ENCODE data around the gene HOXD10. TPM values are rescaled to one million over a fixed set of nuclear protein-coding genes. Genes with fewer than 3 reads are reported as not detected.

HOXD10 gene
- polyA plus RNA-seq, 3 donors, result 118 to 155 (median 150) TPM

DNA sequence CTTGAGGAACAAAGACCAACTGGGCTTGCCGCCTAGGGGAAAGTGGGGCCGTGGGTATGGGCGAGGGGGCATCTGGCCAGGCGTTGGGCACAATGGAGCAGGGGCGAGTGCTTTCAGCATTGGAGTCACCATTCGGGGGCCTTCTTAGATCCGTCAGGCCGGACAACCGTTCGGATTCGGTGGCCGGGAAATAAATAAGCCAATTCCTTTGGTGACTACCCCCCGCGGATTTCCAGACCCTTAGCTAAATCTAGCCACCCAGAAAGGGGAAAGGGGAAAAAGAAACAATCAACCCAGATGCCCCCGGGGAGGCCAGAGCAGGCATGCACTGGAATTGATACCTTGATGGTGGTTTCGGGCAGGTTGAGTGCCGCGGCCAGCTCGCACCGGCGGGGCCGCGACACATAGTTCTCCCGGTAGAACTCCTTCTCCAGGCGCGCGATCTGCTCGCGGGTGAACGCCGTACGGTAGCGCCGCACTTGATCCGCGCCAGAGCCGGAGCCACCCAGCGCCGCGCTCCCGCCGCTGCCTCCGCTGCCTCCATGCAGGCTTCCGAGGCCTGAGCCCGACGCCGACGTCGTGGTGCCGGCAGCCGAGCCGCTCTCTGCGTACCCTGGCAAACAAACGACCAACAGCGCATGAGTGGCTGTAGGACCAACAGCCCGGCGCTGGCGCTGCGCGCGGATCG is 34.6 kb upstream of the HOXD10 start:
- peak in 1 of 3 donors; percentile 23 for DNase-seq (ENCODE audit: low read depth in 3 of 3, low spot score in 2 of 3)

DNA sequence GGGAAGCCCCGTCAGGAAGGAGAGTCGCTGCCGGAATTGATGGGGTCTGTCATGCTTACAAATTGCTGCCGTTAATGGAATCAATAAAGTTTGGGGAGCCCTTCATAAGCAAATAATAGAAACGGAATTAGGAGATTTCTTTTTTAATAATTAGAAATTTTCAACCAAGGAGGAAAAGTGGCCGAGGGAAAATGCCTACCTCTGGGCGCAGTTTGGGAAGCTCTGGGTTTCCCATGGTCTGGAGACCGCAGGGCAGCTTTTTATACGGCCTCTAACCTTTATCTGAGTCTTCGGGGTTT is 34.1 kb upstream of the HOXD10 start:
- no peak for DNase-seq (ENCODE audit: low read depth in 3 of 3, low spot score in 2 of 3)

DNA sequence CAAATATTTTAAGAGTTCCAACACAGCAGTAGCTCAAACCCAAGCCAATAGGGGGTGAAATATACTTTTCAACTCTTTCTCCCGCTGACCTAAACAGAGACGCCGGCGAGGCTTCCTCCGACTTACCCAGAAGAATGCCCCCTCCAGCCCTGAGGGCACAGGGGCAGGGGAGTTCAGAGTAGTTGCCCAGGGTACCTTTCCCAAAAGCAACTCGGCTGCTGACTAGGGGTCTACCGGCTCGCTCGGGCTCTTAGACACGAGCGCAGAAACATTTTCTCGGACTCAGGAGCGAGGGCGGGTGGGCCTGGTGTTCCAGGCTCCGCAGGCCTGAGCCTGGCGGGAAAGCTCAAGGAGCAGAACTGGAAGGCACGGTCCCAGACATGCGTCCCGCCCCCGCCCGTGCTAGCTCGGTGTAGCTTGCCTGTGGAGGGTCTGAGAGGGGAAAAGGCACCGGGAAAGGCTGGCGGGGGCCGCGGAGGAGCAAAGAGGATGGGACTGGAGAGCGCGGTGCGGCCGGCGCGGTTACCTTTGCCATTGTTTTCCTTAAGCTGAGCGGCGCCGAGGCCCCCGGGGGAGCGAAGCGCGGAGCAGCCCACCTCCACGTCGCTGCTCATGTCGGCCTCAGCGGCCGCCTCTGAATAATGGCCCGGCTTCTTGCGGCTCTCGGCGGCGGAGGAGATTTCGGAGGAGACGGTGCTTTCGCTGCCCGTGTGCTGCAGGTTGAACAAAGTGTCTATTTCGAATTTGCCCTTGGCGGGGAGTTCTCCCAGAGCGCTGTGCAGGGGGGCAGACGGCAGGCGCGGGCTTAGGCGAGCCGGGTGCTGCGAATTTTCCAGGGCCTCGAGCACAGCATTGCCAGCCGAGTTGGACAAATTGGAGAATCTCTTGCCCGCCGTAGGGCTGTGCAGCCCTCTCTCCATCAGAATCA is 33.5 kb upstream of the HOXD10 start:
- peak in 1 of 3 donors; percentile 16 for DNase-seq (ENCODE audit: low read depth in 3 of 3, low spot score in 2 of 3)

DNA sequence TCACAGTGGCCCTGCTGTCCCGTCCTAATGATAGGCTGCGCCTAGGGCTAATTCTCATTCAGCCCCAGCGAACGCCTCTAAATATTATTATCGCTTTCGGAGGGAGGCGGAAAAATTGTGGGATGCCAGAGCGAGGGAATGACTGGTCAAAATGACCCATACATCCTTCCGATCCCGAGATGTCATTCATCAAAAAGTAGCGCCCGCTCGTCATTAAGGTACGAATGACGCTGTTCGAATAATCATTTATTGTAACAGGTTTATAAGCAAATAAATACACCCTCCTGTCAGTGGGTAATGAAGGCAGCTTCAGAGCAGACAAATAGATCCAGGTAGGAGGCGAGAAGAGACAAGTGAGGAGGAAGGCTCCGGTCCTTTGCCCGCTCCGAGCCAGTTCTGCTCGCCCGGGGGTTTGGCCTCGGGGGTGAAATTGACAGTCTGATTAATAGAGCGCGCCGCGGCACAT is 32.7 kb upstream of the HOXD10 start, which contains the start of gene EVX2:
Gene EVX2, minus strand, starts transcription at position 167 of the 466 bp plus-strand sequence. CDS start 186 bp downstream, outside the sequence.
- DNase-seq (ENCODE audit: low read depth in 3 of 3, low spot score in 2 of 3), result no peak

DNA sequence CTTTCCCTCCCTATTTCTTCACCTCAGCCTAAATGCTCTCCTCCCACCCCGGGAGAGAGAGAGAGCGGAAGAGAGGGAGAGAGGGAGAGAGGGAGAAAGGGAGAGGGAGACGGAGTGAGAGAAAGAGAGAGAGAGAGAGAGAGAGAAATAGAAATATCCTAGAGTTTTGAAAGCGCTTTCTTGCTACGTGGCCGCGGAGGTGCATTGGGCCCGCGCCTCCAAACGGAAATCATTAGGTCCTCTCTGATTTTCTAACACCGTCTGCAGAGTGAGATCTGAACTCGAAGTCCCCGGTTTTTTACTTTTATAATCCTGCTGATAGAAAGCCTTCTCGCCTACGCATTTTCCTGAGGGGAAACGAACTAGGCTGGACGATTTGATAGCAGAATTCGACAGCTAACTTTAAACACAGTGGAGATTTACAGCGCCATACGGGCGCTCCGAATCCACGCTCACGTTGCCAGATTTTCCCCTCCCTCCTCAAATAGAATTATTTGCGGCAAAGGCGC is 31.9 kb upstream of the HOXD10 start:
- no peak for DNase-seq (ENCODE audit: low read depth in 3 of 3, low spot score in 2 of 3)

DNA sequence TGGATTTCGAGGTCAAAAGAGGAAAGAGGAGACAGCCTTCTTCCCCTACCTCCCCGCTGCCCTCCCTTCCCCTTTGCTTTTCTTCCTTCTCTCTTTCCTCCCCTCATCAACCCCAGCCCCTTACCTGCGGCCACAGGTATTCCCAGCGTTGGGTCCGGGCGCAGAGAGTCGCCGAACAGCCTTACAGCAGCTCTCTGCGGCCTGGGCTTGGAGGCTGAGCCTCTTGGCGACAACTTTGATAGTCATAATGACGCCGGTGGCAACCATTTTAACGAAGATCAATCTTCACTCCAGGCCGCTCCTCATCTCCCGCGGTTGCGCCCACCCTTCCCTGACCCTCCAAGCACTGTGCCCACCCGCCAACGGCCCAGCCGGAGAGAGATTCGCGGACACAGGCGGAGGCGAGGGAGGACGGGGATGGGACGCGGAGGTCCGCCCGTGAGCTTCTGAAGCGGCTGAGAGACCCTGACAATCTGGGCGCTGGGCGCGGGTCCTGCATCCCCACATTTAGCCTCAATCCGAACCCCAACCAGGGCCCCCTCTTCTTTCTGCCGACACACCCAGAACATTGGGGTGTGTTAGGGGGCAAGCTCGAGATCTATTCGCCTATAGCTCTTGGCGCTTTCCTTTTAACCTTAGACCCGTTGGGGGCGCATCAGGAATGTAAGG is 31.3 kb upstream of the HOXD10 start:
- no peak for DNase-seq (ENCODE audit: low read depth in 3 of 3, low spot score in 2 of 3)

DNA sequence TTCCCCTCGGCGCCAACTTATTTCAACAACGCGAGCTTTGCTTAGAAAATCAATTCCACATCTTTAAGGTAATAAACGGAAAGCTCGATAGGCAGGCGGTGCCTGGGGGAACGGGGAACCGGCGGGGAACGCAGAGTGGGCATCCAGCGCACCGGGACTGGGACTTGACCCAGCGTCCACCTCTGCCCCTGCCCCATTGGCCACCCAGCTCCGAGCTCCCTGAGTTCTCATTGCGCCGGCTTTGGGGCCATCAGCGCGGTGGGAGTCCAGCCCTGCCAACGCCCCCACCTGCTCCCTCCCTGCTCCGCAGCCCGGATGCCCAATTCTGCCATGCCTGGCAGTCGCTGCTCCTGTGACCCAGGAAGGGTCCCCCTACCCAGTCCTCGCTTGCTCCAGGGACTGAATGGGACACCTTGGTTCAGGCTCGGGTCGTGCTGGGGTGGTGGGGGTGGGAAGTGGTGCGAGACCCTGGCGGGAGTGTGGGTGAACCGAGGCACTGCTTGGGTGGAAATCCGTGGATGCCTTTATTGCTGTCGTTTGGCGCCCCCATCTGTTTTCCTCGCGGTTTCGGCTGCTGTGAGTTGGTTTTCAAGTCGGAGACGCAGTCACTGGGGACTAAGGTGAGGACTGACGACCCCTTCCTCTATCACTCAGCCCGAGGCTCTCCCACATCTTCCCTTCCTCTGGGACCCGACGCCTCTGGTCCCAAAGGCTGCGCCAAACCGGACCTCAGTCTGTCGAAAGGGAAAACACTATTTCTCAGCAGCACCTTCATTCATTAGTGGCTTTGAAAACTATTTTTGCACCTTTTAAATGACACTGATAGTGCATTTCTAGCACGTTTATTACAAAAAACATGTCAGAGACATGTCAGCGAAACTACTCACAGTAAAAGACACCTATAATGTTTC is 30.5 kb upstream of the HOXD10 start:
- no peak for DNase-seq (ENCODE audit: low read depth in 3 of 3, low spot score in 2 of 3)

DNA sequence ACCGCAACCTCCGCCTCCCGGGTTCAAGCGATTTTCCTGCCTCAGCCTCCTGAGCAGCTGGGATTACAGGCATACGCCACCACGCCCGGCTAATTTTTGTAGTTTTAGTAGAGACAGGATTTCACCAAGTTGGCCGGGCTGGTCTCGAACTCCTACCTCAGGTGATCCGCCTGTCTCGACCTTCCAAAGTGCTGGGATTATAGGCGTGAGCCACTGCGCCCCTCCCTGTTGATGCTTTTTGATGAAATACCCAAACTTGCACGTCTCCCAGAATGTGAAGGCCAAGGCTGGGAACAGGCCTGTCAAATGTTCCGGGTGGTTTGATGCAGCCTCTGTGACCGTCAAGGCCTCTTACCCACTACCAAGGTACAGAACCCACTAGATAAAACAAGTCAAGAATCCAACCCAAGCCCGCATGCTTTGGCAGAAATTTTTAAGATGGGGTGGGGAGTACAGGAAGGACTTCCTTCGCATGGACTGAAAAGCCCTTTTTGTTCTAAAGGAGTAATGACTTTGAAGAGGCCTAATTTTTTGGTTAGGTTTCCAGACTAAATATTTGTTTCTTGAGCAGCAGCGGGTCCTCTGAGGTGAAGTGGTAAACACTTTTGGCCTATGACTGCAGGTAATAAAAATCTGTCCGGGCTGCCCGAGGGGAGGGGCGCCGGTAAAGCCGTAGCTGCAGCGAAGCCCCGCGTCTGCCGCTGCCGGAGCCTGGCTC is 29.1 kb upstream of the HOXD10 start:
- DNase-seq (ENCODE audit: low read depth in 3 of 3, low spot score in 2 of 3), result no peak

DNA sequence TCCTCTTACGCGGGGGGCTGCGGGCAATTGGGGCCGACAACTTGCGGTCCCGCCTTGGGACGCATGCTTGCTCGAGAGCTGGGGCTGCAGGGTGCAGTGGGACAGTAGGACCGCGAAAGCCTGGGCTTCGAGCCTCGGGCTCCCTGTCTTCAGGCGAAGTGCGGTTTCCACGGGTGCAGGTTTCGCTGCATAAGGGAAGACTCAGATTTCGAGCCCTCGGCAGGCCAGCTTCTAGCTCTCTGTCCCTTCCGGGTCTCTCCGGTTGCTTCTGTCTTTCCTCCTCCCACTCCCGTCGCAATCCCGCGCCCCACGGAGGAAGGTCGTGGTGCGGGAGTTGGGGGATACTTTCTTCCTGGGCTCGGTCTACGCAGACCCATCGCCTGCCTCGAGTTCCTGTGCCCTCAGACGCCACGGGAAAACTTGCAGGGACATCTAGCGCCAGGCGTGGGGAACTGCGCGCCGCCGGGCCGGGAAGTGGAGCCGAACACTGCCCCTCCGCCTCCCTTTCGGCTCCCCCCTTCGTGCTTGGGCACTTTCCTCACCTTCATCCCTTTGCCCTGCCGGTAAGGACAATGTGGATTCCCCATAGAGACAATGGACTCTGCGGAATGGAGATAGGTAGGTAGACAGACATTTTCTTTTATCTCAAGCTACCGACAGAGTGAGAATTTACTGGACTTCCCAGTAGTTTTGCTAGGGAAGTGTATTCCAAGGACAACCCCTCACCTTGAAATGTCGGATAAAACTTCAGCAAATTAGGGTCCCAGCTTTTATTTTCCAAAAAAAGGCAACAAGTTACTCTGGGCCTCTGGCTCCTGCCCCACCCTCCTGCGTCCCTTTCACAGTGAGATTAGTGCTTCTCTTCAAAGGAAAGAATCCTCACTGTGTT is 28.3 kb upstream of the HOXD10 start:
- DNase-seq (ENCODE audit: low read depth in 3 of 3, low spot score in 2 of 3), result no peak

DNA sequence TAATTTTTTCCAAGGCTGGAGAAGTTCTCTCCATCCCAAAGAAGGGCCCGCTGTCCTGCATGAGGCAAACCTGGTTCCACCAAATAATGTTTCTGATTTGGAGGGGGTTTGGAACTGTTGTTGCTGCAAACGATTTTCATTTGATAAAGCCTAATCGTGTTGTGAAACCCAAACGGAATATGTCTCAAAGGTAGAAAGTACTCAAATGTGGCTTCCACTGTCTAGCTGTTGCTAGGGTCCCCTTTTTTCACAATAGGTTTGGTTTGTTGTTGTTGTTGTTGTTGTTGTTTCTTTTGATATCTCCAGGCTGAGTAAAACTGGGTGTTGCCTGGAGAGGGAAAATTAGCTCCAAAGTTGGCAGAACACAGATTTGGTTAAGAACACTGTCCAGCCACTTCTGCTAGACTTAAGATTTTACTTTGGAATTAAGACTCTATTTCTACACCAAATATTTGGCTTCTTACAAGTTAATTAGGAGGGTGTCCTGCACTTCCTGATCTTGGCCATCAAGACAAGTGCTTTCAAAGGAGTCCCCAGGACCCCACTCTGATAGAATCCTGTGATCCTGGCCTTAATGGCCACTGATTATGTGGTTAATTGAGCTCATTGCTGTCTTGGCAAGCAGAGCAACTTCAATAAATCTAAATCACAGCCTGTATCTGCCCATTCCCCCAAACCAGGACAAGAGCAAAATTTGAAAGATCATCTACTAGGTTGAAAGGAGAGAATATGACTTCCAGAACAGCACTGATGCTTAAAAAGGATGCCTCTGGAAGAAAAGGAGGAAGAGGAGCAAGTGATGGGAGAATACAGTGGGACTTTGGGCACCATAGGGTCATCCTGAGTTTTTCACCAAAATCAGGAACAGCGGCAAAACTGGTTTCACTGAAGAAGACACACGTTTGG is 27.4 kb upstream of the HOXD10 start:
- no peak for DNase-seq (ENCODE audit: low read depth in 3 of 3, low spot score in 2 of 3)

DNA sequence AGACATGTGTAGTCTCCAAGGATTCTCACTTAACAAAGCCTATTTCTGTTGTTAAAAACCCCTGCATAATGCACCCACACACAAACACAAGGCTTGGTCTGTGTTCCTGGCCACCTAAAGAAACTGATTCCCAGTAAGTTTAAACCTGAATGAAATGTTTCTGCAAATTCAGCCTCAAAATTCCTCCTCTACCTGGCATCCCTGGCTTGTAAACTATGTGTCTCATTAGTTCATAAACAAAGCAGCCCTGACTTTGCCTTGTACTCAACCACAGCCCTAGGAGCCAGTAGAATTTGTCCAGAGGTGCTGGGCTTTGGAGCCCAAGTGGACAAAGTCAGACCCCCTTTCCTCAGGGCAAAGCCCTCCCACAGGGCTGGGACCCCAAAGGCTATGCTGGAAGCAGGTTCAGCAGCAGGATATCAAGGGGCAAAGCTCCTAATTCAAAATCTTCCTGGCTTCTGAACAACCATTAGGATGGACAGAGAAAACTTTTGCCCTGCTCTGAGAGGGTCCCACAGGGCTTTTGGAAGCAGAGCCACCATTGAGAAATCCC is 26.7 kb upstream of the HOXD10 start:
- DNase-seq (ENCODE audit: low read depth in 3 of 3, low spot score in 2 of 3), result no peak

DNA sequence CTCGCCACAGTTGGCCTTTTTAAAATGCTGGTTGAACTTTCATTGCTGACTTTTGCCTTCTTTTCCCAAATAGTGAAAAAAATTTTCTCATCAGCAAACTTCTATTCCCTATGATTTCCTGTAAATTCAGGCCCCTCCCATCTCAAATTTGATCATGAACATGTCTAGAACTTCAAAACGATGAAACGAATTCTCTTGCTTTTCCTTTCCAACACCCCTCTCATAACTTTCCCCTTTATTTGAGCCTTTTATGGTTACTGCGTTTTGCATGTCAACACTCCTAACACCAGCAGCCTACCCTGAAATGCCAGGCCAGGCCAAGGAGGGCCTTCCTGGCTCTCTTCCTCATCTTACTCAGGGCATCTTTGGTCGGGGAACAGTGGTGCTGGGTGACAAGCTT is 25.7 kb upstream of the HOXD10 start:
- no peak for DNase-seq (ENCODE audit: low read depth in 3 of 3, low spot score in 2 of 3)

DNA sequence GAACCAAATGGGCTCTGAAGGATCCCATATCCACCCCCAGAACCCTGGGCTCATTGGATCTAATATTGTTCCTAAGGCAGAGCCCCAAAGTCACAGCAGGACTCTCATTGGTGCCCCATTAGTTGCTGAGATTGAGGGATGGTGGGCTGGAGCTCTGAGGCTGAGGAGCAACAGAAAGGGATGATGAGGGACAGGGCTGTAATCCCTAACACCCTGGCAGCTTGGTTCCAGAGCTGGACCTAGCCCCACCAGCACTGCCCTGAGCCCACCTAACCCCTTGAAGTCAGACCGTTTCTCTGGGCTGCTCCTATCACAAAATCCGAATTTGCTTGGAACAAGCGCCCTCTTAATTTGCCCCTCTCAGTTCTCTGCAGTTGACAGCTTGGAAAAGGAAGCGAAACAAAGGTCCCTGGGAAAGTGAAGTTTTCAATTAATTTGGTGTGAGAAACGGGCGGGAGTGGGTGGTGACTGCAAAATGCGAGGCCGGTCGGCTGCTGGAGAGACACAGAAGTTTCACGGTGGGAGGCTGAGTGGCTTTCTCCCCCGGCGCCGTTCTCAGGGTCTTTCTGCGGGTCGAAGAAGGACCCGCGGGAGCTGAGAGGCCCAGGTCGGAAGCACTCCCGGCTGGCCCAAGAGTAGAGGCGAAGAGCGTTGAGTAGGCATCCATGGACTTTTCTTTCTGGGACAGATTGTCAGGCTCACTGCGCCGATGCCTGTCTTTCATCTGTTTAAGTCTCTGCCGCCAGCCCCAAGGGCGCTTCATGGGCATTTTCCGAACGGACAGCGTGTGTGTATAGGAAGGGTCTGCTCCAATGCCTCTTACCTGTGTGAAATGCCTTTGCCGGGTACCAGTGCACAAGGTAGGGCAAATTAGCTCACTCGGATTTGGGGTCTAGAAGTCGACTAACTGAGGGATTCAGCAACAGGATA is 25.0 kb upstream of the HOXD10 start:
- DNase-seq (ENCODE audit: low read depth in 3 of 3, low spot score in 2 of 3), result no peak

DNA sequence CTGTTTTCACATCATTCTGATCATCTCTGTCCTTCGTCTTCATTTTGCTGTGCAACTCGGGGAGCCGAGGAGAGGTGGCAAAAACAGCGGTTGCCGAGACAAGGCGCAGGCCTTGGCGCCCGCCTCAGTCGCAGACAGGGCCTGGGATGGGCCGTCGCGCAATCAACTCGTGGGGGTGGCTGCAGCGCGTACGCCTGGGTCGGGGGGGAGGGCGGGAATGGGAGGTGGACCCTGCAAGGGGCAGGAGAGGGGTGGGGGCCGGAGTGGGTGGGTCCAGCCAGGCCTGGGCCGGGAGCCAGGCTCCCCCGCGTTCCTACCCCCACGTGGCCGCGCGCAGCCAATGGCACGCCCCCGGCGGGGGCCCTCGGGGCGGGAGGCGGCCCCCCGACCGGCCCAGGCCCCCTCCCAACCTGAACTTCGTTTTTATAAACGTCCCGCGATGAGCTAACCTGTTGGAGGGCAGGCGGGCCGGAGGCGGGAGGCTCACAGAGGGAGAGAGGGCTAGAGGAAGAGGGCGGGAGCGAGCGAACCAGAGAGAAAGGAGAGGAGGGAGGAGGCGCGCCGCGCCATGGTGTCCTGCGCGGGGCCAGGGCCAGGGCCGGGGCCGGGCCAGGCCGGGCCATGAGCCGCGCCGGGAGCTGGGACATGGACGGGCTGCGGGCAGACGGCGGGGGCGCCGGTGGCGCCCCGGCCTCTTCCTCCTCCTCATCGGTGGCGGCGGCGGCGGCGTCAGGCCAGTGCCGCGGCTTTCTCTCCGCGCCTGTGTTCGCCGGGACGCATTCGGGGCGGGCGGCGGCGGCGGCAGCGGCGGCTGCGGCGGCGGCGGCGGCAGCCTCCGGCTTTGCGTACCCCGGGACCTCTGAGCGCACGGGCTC is 24.1 kb upstream of the HOXD10 start, which contains the start of gene HOXD13:
Gene HOXD13, plus strand, starts transcription at position 452 of the 875 bp plus-strand sequence. Its CDS starts 170 bp downstream, at position 622.
- DNase-seq (ENCODE audit: low read depth in 3 of 3, low spot score in 2 of 3), result no peak

Measured in right renal cortex interstitium (tissue), 3 donors.